Activated naive CD8-positive, alpha-beta T cell treated with anti-CD3 and anti-CD28 coated beads for 36 hours (primary cell): ENCODE results near the gene KRTAP21-1. TPM values are rescaled to one million over a fixed set of nuclear protein-coding genes. Genes with fewer than 3 reads are reported as not detected.

ENCODE experiments used
- DNase-seq: peaks from one replicate; pipeline ENCODE4 v3.0.0; 2021
- H3K27ac Mint-ChIP-seq: one replicate; pipeline ENCODE4 v1.8.0; 2022; ENCODE audit warnings: mild to moderate bottlenecking, moderate library complexity, mixed read lengths
- H3K27me3 Mint-ChIP-seq: one replicate; pipeline ENCODE4 v1.8.0; 2022; ENCODE audit warnings: mild to moderate bottlenecking, mixed read lengths
- H3K36me3 Mint-ChIP-seq: one replicate; pipeline ENCODE4 v1.8.0; 2021; ENCODE audit warnings: mild to moderate bottlenecking, mixed read lengths
- H3K4me1 Mint-ChIP-seq: one replicate; pipeline ENCODE4 v1.8.0; 2021; ENCODE audit warnings: mixed read lengths
- H3K4me3 Mint-ChIP-seq: one replicate; pipeline ENCODE4 v1.8.0; 2022; ENCODE audit warnings: mild to moderate bottlenecking, moderate library complexity, mixed read lengths
- H3K9me3 Mint-ChIP-seq: one replicate; pipeline ENCODE4 v1.8.0; 2022; ENCODE audit warnings: mixed read lengths
- total RNA-seq, 2 experiments: library from RNA; stranded (reverse); gene quantifications; one replicate each; pipeline ENCODE4 v1.2.3, GENCODE V29; 2021

Gene KRTAP21-1
- total RNA-seq, 2 experiments from 2014 or later, result not detected

- H3K4me3 Mint-ChIP-seq, result no peak overlapping the region
- peaks cover 14% of the 10 kb centered on the region for H3K9me3 Mint-ChIP-seq
Observed at GRCh38 chr21:30714456-30714855, 40.8 kb downstream of the KRTAP21-1 start.

DNA sequence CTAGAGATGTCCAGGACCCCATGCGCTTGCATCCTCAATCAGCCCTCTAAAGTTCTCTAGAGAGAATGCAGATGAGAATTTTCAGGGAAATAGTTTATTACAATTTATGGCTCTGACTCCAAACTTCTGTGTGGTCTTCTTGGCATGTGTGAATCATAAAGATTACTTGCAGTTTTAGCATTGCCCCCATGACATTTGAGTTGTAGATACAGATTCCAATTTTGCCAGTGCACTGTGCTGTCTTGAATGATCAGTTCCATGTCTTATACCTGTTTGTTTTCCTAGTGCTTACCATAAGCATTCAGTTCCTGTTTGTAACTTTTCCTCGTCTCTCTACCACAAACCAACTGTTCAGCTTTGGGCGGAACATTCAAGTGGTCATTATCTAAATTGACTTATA lies 41.5 kb downstream of the KRTAP21-1 start:
- H3K27ac Mint-ChIP-seq, result no peak overlapping the region
- peaks cover 8% of the 10 kb centered on the region for H3K4me1 Mint-ChIP-seq
- peaks cover 6% of the 10 kb centered on the region for H3K36me3 Mint-ChIP-seq
- no peak overlapping the region for H3K4me3 Mint-ChIP-seq
- H3K9me3 Mint-ChIP-seq, result peaks cover 14% of the 10 kb centered on the region
- no peak for DNase-seq
- H3K27me3 Mint-ChIP-seq, result no peaks in the 10 kb centered on the region

More at GRCh38 chr21:30714456-30714855, 40.8 kb downstream of the KRTAP21-1 start:
- H3K4me1 Mint-ChIP-seq, result peaks cover 15% of the 10 kb centered on the region
- no peak for DNase-seq
- H3K27ac Mint-ChIP-seq, result no peak overlapping the region
- H3K27me3 Mint-ChIP-seq, result no peaks in the 10 kb centered on the region
- peaks cover 6% of the 10 kb centered on the region for H3K36me3 Mint-ChIP-seq

- no peaks in the 10 kb centered on the region for H3K4me1 Mint-ChIP-seq
- H3K4me3 Mint-ChIP-seq, result no peak overlapping the region
- DNase-seq, result no peak
Observed at GRCh38 chr21:30710499-30710898, 44.7 kb downstream of the KRTAP21-1 start.

DNA sequence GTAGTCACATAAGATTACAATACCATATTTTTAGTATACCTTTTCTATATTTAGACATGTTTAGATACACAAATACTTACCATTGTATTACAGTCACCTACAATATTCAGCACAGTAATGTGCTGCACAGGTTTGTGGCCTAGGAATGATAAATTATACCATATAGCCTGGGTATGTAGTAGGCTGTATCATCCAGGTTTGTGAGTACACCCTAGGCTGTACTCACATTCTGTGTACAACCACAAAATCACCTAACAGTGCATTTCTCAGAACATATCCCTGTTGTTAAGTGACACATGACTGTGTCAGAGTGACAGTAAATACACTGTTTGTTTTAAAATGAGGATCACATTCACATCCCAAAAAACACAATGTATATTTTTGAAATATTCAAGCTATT lies 47.8 kb downstream of the KRTAP21-1 start:
- no peaks in the 10 kb centered on the region for H3K4me1 Mint-ChIP-seq
- H3K27me3 Mint-ChIP-seq, result no peaks in the 10 kb centered on the region
- peaks cover 8% of the 10 kb centered on the region for H3K9me3 Mint-ChIP-seq
- H3K4me3 Mint-ChIP-seq, result no peak overlapping the region
- peaks cover 3% of the 10 kb centered on the region for H3K36me3 Mint-ChIP-seq
- H3K27ac Mint-ChIP-seq, result no peak overlapping the region
- no peak for DNase-seq

More at GRCh38 chr21:30710499-30710898, 44.7 kb downstream of the KRTAP21-1 start:
- H3K27ac Mint-ChIP-seq, result peak overlapping the region; percentile 74
- H3K36me3 Mint-ChIP-seq, result peaks cover 3% of the 10 kb centered on the region
- H3K27me3 Mint-ChIP-seq, result no peaks in the 10 kb centered on the region
- H3K9me3 Mint-ChIP-seq, result peaks cover 10% of the 10 kb centered on the region

Other genes starting within 250 kb of the KRTAP21-1 start
- gene KRTAP19-6, start 213.6 kb downstream of the KRTAP21-1 start, total RNA-seq, result not detected
- gene KRTAP19-7, start 194.1 kb downstream of the KRTAP21-1 start, total RNA-seq, result not detected
- gene KRTAP22-2, start 165.0 kb downstream of the KRTAP21-1 start, total RNA-seq, result not detected
- not detected for gene KRTAP6-3, start 163.0 kb downstream of the KRTAP21-1 start, total RNA-seq
- not detected for gene KRTAP6-2, start 156.5 kb downstream of the KRTAP21-1 start, total RNA-seq
- not detected for gene KRTAP22-1, start 154.3 kb downstream of the KRTAP21-1 start, total RNA-seq
- gene KRTAP6-1, start 141.5 kb downstream of the KRTAP21-1 start, total RNA-seq, result not detected
- not detected for gene KRTAP20-1, start 139.0 kb downstream of the KRTAP21-1 start, total RNA-seq
- not detected for gene KRTAP20-4, start 134.8 kb downstream of the KRTAP21-1 start, total RNA-seq
- gene KRTAP20-2, start 120.2 kb downstream of the KRTAP21-1 start, total RNA-seq, result not detected
- gene KRTAP20-3, start 112.6 kb downstream of the KRTAP21-1 start, total RNA-seq, result not detected
- not detected for gene KRTAP21-3, start 36.7 kb downstream of the KRTAP21-1 start, total RNA-seq
- gene KRTAP21-2, start 8.2 kb downstream of the KRTAP21-1 start, total RNA-seq, result not detected
- gene KRTAP8-1, start 57.8 kb upstream of the KRTAP21-1 start, total RNA-seq, result not detected
- gene KRTAP7-1, start 74.3 kb upstream of the KRTAP21-1 start, total RNA-seq, result not detected
- not detected for gene KRTAP11-1, start 126.2 kb upstream of the KRTAP21-1 start, total RNA-seq